Measurements from ENCODE around the gene NCOA5.

DNA sequence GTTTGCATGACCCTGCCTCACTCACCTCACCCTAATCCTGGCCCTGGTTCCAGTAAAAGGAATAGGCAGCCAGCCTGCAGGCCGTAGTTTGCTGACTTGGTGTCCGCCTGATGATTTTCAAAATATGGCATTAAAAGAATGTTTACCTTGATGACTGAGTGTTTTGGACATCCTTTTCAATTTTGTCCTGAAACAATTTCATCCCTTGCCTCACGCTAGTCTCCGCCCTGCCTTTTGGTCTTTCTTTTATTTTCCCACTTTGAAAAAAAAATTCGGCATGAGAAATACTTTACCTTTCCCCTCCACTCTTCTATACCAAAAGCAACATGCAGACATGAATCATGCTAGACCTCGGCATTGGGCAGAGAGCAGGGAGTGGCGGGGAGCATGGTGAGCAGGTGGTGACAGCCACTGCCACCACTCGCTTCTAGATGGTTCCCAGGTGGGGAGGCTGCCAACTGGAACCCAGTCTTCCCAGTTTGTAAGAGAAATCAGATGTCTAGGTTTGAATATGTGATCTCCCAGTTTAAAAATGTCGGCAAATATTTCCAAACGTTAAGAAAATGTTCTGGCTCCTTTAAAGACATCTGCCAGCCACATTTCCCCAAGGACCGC is 37.7 kb upstream of the NCOA5 start:
- no peak for TF ChIP-seq POLR2A (IDR thresholded peaks at IDR 0.05)
- TF ChIP-seq, protein P1, sequence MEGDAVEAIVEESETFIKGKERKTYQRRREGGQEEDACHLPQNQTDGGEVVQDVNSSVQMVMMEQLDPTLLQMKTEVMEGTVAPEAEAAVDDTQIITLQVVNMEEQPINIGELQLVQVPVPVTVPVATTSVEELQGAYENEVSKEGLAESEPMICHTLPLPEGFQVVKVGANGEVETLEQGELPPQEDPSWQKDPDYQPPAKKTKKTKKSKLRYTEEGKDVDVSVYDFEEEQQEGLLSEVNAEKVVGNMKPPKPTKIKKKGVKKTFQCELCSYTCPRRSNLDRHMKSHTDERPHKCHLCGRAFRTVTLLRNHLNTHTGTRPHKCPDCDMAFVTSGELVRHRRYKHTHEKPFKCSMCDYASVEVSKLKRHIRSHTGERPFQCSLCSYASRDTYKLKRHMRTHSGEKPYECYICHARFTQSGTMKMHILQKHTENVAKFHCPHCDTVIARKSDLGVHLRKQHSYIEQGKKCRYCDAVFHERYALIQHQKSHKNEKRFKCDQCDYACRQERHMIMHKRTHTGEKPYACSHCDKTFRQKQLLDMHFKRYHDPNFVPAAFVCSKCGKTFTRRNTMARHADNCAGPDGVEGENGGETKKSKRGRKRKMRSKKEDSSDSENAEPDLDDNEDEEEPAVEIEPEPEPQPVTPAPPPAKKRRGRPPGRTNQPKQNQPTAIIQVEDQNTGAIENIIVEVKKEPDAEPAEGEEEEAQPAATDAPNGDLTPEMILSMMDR (IDR thresholded peaks at IDR 0.05) = no peak

Data from body of pancreas (tissue), 4 donors.